GM21447 (cell line): ENCODE data around the gene CXCL12.

ENCODE experiments used
- ATAC-seq: cut with Tn5 transposase; IDR thresholded peaks from one replicate; pipeline ENCODE4 v1.9.1; 2021; ENCODE audit not compliant: unreplicated experiment

The CXCL12 gene

GRCh38 chr10:44364566-44364965, 20.3 kb downstream of the CXCL12 start:
- no peak for ATAC-seq

- no peak for ATAC-seq
Observed at GRCh38 chr10:44363716-44364115, 21.2 kb downstream of the CXCL12 start.

GRCh38 chr10:44362866-44363711, 21.8 kb downstream of the CXCL12 start:
- no peak for ATAC-seq

- ATAC-seq, result no peak
Observed at GRCh38 chr10:44361109-44361508, 23.8 kb downstream of the CXCL12 start.

GRCh38 chr10:44358080-44358771, 26.7 kb downstream of the CXCL12 start:
- no peak for ATAC-seq

- no peak for ATAC-seq
Observed at GRCh38 chr10:44357023-44357540, 27.8 kb downstream of the CXCL12 start.

GRCh38 chr10:44356139-44357022, 28.5 kb downstream of the CXCL12 start:
- no peak for ATAC-seq

- no peak for ATAC-seq
Observed at GRCh38 chr10:44355630-44356029, 29.3 kb downstream of the CXCL12 start.

GRCh38 chr10:44354771-44355170, 30.1 kb downstream of the CXCL12 start:
- no peak for ATAC-seq

- no peak for ATAC-seq
Observed at GRCh38 chr10:44353721-44354120, 31.2 kb downstream of the CXCL12 start.

GRCh38 chr10:44353128-44353390, 31.8 kb downstream of the CXCL12 start:
- no peak for ATAC-seq

- no peak for ATAC-seq
Observed at GRCh38 chr10:44352316-44353127, 32.4 kb downstream of the CXCL12 start.

GRCh38 chr10:44348496-44348895, 36.4 kb downstream of the CXCL12 start:
- ATAC-seq, result no peak

GRCh38 chr10:44347609-44348400, 37.1 kb downstream of the CXCL12 start:
- ATAC-seq, result no peak

- no peak for ATAC-seq
Observed at GRCh38 chr10:44344727-44345126, 40.2 kb downstream of the CXCL12 start.

GRCh38 chr10:44343843-44344242, 41.1 kb downstream of the CXCL12 start:
- ATAC-seq, result no peak

- ATAC-seq, result no peak
Observed at GRCh38 chr10:44341886-44342285, 43.0 kb downstream of the CXCL12 start.

GRCh38 chr10:44340557-44340956, 44.3 kb downstream of the CXCL12 start:
- ATAC-seq, result no peak

- no peak for ATAC-seq
Observed at GRCh38 chr10:44339218-44339617, 45.7 kb downstream of the CXCL12 start.

GRCh38 chr10:44337081-44337480, 47.8 kb downstream of the CXCL12 start:
- no peak for ATAC-seq
